Body of pancreas (tissue), 4 donors: ENCODE measurements around the gene VRTN.

Experiments used
- CTCF ChIP-seq, 7 experiments: fragments of 450-650 bp in 4 of 7; fragments of 200-600 bp in 3 of 7; sonication (generic) in 3 of 7; IDR thresholded peaks; one replicate each; pipeline ENCODE4 v1.5.1; 2016 to 2019; ENCODE audit warnings: antibody characterized with exemption in 7 of 7
- POLR2A ChIP-seq, 3 donors: fragments of 450-650 bp; IDR thresholded peaks; one replicate each; pipeline ENCODE4 v1.6.1; 2016; ENCODE audit warnings: antibody characterized with exemption in 3 of 3, mild to moderate bottlenecking in 2 of 3

- TF ChIP-seq CTCF (IDR thresholded peaks at IDR 0.05) (no peak), POLR2A (IDR thresholded peaks at IDR 0.05) (no peak)
Observed at GRCh38 chr14:74377976-74378690, 29.9 kb downstream of the VRTN start.
